Fibroblast of the aortic adventitia (primary cell): ENCODE measurements around the gene RANBP17. TPM values are rescaled to one million over a fixed set of nuclear protein-coding genes. Genes with fewer than 3 reads are reported as not detected.
A peak's percentile ranks its signal among the peaks of the same experiment; 100 is the strongest.

Source experiments
- DNase-seq: peaks from one replicate; pipeline ENCODE4 v3.0.0-alpha.2; 2010; ENCODE audit warnings: low read depth
- H3K4me3 ChIP-seq: 2 replicates; pipeline ENCODE4 v1.5.1; 2011; ENCODE audit warnings: low read depth, mild to moderate bottlenecking, control low read depth, low read length, moderate library complexity
- CTCF ChIP-seq: IDR thresholded peaks from 2 replicates; pipeline ENCODE4 v1.5.1; 2011; ENCODE audit warnings: mild to moderate bottlenecking, low read length, control low read depth, inconsistent platforms; ENCODE audit not compliant: insufficient read depth
- total RNA-seq: library from RNA; depleted of rRNA; stranded (reverse); fragments of >200 nt; gene quantifications from 2 replicates; pipeline ENCODE4 v1.2.3, GENCODE V29; 2012; ENCODE audit warnings: low replicate concordance

The RANBP17 gene
- total RNA-seq = 10.6 and 15.2 TPM in 2 replicates

- no peak for TF ChIP-seq CTCF
- peak within 1 kb of the TSS; percentile 60 for H3K4me3 ChIP-seq
- peak; percentile 16 for DNase-seq
Measured at GRCh38 chr5:170861917-170862766, at the start of gene RANBP17. Gene RANBP17 (plus strand): TSS chr5:170862018.

- TF ChIP-seq CTCF = no peak
- no peak for DNase-seq
Measured at GRCh38 chr5:170813231-170813630, 48.6 kb upstream of the RANBP17 start.

GRCh38 chr5:170817195-170817594, 44.6 kb upstream of the RANBP17 start:
- no peak overlapping the region for H3K4me3 ChIP-seq
- no peak for TF ChIP-seq CTCF
- DNase-seq = no peak

More at GRCh38 chr5:170813231-170813630, 48.6 kb upstream of the RANBP17 start:
- H3K4me3 ChIP-seq = no peak overlapping the region

GRCh38 chr5:170818232-170818631, 43.6 kb upstream of the RANBP17 start:
- TF ChIP-seq CTCF = no peak
- DNase-seq = peak; percentile 39
- H3K4me3 ChIP-seq = no peak overlapping the region

DNA sequence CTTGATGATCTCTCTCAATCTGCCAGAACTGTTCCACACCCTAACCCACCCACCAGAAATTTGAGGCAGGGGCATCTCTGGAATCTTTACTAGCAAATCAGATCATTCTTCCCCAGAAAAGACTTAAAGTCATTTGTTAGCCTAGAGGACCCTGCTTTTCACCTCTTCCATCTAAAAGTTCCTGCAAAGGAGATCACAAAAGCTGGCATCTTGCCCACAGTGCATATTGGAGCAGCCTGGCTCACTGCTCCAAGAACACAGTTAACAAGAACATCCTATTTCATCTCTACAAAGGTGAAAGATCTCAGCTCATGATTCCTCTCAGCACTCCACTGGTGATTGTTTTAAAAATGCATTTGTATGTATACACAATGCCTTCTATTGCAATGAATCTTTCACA, 42.0 kb upstream of the RANBP17 start:
- no peak overlapping the region for H3K4me3 ChIP-seq
- TF ChIP-seq CTCF = no peak
- no peak for DNase-seq

DNA sequence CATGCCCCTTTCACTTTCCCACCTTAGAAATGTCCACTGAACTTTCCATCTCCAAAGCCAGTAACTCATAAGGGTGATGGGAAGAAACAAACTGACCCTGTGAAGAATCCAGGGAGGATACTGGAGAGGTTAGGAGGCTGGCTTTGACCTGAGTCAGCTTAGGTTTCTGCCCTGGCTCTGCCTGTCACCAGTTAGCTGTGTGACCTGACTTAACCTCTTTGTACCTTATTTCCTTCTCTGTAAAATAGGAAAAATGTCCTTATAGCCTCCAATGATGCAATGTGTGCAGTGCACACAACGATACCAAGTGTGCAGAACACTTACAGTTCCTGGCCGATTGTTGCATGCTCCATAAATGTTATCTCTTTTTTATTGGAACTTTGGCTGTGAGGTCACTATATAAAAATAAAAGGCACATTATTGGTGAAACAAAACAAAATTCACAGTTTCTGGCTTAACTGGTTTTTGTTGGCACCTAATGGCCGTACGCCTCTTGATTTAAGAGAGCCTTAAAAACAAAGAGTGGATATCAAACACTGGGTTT, 40.5 kb upstream of the RANBP17 start:
- no peak overlapping the region for H3K4me3 ChIP-seq
- TF ChIP-seq CTCF = no peak
- DNase-seq = no peak
